Pulmonary artery endothelial cell (primary cell): ENCODE data around the gene NDC1. TPM values are rescaled to one million over a fixed set of nuclear protein-coding genes. Genes with fewer than 3 reads are reported as not detected.

ENCODE experiments used
- total RNA-seq: library from RNA; depleted of rRNA; stranded (reverse); fragments of >200 nt; gene quantifications from 2 replicates; pipeline ENCODE4 v1.2.3, GENCODE V29; 2014

The NDC1 gene
- total RNA-seq, 1 donor from 2014 or later, result 29.7 TPM

Other genes with a start within 250 kb of the NDC1 start
- gene GLIS1, start 99.1 kb downstream of the NDC1 start, total RNA-seq, result not detected in 2 replicates
- gene YIPF1, start 51.5 kb upstream of the NDC1 start, total RNA-seq, result 17.1 and 22.0 TPM in 2 replicates
- gene DIO1, start 55.9 kb upstream of the NDC1 start, total RNA-seq, result not detected in 2 replicates
- gene IFT25, start 107.4 kb upstream of the NDC1 start, total RNA-seq, result 13.8 and 18.1 TPM in 2 replicates
- gene LRRC42, start 108.1 kb upstream of the NDC1 start, total RNA-seq, result 23.4 and 25.3 TPM in 2 replicates
- not detected in 2 replicates for gene LDLRAD1, start 179.9 kb upstream of the NDC1 start, total RNA-seq
- gene TMEM59, start 214.9 kb upstream of the NDC1 start, total RNA-seq, result 246 and 255 TPM in 2 replicates
- gene TCEANC2, start 215.3 kb upstream of the NDC1 start, total RNA-seq, result 2.6 and 3.7 TPM in 2 replicates